ENCODE measurements around the gene TBC1D22A.

DNA sequence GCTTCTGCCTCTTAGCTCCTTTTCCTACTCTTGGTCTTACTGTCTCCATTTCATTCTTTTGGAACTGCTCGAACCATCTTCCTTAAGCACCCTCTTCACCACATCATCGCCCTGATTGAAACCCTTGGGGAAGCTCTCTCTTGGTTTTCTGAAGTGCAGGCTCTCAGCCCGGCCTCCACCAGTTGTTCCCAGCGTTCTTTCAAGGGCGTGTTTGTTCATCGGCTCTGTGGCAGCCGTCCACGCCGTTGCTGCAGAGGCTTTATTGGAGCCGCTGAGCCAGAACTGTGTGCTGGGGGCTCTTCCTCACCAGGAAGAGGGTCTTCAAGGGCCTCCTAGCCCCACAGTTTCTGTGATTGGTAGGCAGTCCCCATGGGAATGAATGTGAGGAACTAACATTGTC, 214.1 kb downstream of the TBC1D22A start:
- TF ChIP-seq POLR2A (IDR thresholded peaks at IDR 0.05) = no peak
- TF ChIP-seq POLR2AphosphoS5 (IDR thresholded peaks at IDR 0.05) = no peak

Data from gastroesophageal sphincter (tissue), 2 donors.